C4-2B (cell line): Measurements from ENCODE around the gene HRH2.

Experiments used
- ZFX ChIP-seq: fragments of 450-650 bp; IDR thresholded peaks from 2 replicates; pipeline ENCODE4 v1.6.1; 2017
- TF ChIP-seq, protein P1 (sequence below): fragments of 450-650 bp; conservative IDR thresholded peaks from 2 replicates; pipeline ENCODE4 v1.5.1; 2017; ENCODE audit warnings: mild to moderate bottlenecking

GRCh38 chr5:175741556-175741955 is 83.7 kb downstream of the HRH2 start:
- TF ChIP-seq, protein P1, sequence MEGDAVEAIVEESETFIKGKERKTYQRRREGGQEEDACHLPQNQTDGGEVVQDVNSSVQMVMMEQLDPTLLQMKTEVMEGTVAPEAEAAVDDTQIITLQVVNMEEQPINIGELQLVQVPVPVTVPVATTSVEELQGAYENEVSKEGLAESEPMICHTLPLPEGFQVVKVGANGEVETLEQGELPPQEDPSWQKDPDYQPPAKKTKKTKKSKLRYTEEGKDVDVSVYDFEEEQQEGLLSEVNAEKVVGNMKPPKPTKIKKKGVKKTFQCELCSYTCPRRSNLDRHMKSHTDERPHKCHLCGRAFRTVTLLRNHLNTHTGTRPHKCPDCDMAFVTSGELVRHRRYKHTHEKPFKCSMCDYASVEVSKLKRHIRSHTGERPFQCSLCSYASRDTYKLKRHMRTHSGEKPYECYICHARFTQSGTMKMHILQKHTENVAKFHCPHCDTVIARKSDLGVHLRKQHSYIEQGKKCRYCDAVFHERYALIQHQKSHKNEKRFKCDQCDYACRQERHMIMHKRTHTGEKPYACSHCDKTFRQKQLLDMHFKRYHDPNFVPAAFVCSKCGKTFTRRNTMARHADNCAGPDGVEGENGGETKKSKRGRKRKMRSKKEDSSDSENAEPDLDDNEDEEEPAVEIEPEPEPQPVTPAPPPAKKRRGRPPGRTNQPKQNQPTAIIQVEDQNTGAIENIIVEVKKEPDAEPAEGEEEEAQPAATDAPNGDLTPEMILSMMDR: no peak
- no peak for TF ChIP-seq ZFX
